Muscle of back (tissue), 13 donors: ENCODE data around the gene CXCR1. TPM values are rescaled to one million over a fixed set of nuclear protein-coding genes. Genes with fewer than 3 reads are reported as not detected.
A peak's percentile ranks its signal among the peaks of the same experiment; 100 is the strongest.
"Not testable (repeated sequence)": the region's sequence is repeated elsewhere in the genome, so short reads cannot be mapped to it uniquely, and the experiment has no call there.

Source experiments
- DNase-seq, 3 donors: peaks; one replicate each; pipeline versions ENCODE4 v3.0.0 to v3.0.0-alpha.2; 2013
- long read RNA-seq, 9 donors: transcript quantifications; one replicate each; lab custom pipeline, GENCODE V29; 2026
- polyA plus RNA-seq, 10 donors: library from polyadenylated mRNA; unstranded; fragments of 120-200 nt; gene quantifications; one replicate each; pipeline ENCODE4 v1.2.1, GENCODE V29; 2013; ENCODE audit not compliant: insufficient read length in 10 of 10

Gene CXCR1
- under 1 TPM in 5 of 10 donors, not detected in 5; 0.07 to 0.18 (median 0.09) TPM for polyA plus RNA-seq
- long read RNA-seq, donor 1 = 0 reads
- long read RNA-seq, donor 2 = 0 reads
- long read RNA-seq, donor 3 = 0 reads
- long read RNA-seq, donor 4 = 0 reads
- long read RNA-seq, donor 5 = 0 reads
- long read RNA-seq, donor 6 = 0 reads
- long read RNA-seq, donor 7 = 0 reads
- long read RNA-seq, donor 8 = 0 reads
- long read RNA-seq, donor 9 = 0 reads

- DNase-seq = no peak
Observed at GRCh38 chr2:218166791-218167190, at the start of gene CXCR1. CXCR1 (minus strand) TSS chr2:218166962; CDS start chr2:218165211, 1,751 bp downstream.

GRCh38 chr2:218216336-218216673 lies 49.5 kb upstream of the CXCR1 start:
- DNase-seq = no peak

DNA sequence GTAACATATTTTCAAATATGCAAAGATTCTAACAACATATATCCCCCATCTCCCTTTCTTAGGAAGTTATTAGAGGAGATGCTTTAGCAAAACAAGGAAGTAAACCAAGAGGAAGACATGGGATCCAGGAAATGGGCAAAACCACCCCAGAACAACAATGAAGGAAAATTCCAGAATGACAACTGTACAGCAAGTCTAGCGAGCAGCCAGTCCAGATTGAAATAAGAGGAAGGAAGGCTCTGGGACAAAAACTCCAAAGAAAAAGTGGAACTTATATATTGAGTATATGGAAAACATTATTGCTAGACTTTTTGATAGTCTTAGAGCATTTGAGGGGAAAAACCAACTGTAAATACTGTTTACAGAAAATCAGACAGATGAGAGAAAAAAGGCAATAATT lies 47.4 kb upstream of the CXCR1 start:
- DNase-seq = no peak

GRCh38 chr2:218209078-218209477 lies 42.3 kb upstream of the CXCR1 start:
- no peak for DNase-seq

DNA sequence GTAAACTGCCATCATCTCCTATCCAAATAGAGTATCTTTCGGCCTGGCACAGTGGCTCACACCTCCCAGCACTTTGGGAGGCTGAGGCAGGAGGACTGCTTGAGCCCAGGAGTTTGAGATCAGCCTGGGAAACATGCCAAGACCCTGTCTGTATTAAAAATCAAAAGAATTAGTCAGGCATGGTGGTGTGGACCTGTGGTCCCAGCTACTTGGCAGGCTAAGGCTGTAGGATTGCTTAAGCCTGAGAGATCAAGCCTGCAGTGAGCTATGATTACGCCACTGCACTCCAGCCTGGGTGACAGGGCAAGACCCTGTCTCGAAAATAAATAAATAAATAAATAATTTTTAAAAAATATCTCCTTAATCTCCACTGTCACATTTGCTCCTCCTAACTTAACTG lies 35.5 kb upstream of the CXCR1 start:
- DNase-seq = no peak

GRCh38 chr2:218196974-218197373 lies 30.2 kb upstream of the CXCR1 start:
- no peak for DNase-seq

- DNase-seq = no peak
Observed at GRCh38 chr2:218194880-218195279, 28.1 kb upstream of the CXCR1 start.

GRCh38 chr2:218193701-218194100 lies 26.9 kb upstream of the CXCR1 start:
- no peak for DNase-seq

- DNase-seq = no peak
Observed at GRCh38 chr2:218192902-218193430, 26.2 kb upstream of the CXCR1 start.

DNA sequence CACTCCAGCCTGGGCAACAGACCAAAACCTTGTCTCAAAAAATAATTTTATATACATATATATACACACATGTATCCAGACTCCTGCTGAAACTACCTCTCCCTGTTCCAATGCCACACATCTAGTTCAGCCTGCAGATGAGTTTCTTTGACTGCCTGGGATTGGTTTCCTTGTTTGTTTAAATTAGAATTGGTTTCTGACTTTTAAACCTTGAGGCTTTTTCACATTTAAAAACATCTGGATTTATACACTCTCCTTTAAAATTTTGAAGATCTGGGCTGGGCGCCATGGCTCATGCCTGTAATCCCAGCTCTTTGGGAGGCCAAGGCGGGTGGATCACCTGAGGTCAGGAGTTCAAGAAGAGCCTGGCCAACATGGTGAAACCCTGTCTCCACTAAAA lies 21.8 kb upstream of the CXCR1 start:
- peak in 1 of 3 donors; percentile 61 for DNase-seq

DNA sequence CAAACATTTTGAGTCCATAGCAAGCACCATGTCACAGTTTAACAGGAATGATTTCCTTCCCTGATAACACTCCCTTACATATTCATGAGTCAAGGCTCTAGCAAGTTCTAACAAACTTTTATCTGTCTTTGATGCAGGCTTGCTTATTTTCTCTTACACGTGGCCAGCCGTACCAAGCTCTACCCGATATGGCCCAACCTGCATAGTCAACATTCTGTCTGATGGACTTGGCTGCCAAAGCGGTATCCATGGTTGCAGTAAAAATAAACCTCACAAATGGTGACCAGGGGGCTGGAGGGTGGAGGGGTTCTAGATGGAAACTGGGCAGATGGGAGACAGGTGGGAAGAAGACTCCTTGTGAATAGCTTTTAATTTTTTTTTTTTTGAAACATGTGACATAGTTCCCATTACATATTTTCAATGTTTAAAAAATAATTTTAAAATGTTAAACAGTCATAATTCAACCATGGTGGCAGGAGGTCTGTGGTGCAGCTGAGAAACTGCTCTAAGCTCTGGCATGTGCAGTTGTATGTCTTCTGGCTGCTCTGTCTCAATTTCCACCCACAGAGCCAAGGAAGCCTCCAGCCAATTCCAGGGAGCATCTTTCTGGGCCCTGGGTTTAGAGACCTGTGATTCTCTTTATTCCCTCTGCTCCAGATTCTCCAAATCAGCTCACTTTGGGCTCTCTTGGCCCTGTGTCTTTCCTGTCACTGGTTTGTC lies 20.7 kb upstream of the CXCR1 start:
- peak; percentile 52 to 83 (median 76) for DNase-seq

DNA sequence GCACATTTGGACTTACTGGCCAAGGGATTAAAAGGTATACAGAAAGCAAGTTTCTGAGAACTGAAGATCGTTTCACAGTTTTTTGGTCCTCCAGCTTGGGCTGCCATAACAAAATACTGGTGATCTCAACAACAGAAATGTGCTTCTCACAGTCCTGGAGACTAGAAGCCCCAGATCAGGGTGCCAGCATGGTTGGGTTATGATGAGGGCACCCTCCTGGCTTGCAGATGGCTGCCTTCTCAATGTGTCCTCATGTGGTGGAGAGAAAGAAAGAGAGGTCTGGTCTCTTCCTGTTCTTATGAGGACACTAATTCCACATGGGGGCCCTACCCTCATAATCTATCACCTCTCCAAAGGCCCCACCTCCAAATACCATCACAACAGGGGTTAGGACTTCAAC lies 20.1 kb upstream of the CXCR1 start:
- no peak for DNase-seq

DNA sequence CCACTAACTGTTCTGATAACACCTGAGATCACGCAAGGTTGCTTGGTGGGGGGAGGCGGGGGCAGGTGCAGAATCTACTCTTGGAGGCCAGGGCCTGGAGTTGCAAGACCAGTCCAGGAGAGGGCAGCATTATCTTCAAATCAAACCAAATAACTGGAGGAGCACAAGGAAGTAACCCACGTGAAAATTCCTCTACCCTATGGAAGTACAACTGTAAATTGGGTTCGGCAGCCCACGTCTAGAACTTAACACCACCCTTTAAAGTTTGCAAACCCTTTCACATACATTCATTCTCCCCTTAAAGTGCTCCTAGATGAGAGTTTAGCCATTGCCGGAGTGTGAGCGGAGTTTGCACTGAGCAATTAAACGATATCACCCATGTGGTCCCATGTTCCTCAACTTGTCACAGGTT lies 19.6 kb upstream of the CXCR1 start:
- peak; percentile 38 to 73 (median 56) for DNase-seq

- DNase-seq = peak in 1 of 3 donors; percentile 53
Observed at GRCh38 chr2:218184331-218184730, 17.6 kb upstream of the CXCR1 start.

GRCh38 chr2:218180467-218181114 lies 13.8 kb upstream of the CXCR1 start:
- DNase-seq = no peak

DNA sequence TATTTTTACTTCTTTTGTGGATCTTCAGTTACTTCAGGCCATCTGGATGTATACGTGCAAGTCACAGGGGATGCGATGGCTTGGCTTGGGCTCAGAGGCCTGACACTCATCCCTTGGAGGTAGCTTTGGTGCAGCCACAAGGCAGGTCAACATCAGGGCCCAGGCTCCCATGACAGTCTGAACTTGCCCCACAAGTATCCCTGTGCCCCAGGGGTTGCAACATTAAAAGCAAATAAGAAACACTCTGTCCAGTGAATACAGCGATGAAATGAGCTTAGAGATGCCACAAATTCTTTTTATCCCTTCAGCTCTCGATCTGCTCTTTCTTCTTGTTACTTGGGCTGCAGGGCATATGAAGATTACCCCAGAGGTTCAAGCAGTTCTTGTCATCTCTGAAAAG lies 13.0 kb upstream of the CXCR1 start:
- no peak for DNase-seq

DNA sequence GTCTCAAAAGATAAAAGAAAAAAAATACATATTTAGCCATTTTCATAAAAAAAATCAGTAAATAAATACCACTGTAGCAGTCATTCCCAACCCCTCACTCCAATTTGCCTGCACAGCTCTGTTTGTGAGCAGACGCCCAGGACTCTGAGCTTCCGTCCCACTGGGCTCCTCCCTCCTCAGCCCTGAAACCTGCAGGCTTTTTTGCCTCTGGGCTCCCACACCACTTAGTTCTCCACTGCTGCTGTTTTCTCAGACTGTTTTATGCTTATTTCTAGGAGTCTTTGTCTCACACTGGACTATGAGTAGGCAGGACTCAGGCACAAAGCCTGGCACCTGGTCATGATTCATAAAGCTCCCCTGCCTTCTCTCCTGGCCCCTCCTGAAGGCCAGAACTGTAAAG lies 6.1 kb upstream of the CXCR1 start:
- no peak for DNase-seq

- DNase-seq = not testable (repeated sequence)
Observed at GRCh38 chr2:218171744-218172143, 5.0 kb upstream of the CXCR1 start.

GRCh38 chr2:218169757-218170546 lies 3.2 kb upstream of the CXCR1 start:
- DNase-seq = no peak

DNA sequence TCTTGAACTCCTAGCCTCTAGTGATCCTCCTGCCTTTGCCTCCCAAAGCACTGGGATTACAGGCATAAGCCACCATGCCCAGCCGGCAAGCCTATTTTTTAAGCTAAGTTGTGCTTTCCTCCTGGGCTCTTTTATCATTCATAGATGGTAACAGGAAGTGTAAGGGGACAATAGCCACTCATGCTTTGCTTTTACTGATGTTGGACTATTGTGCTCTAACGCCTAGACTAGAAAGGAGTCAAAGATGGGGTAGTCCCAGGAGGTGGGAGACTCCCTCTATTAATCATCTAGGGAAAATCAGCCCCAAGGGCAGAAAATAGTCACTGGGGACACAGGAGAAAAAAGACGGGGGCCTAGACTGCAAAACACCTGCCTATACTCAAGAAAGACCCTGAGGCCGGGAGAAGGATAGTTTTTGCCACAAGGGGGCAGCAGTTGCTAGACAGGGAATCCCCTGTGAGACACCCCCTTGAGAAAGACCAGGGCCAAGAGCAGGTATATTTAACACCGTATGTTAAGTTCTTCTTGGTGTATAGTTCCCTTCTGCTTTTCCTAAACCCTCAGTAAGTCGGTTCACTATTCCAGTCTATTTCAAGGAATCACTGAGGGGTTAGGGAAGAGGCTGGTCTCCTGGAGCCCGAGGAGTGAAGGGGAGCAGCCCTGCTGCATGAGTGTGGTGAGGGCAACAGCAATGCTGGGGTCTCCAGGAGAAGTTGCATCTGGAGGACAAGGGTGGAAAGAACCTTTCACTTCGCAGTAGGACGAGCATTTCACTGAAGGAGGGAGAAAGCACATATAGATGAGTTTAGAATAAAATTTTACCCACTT lies 2.1 kb upstream of the CXCR1 start:
- DNase-seq = peak in 2 of 3 donors; percentile 36 to 48

DNA sequence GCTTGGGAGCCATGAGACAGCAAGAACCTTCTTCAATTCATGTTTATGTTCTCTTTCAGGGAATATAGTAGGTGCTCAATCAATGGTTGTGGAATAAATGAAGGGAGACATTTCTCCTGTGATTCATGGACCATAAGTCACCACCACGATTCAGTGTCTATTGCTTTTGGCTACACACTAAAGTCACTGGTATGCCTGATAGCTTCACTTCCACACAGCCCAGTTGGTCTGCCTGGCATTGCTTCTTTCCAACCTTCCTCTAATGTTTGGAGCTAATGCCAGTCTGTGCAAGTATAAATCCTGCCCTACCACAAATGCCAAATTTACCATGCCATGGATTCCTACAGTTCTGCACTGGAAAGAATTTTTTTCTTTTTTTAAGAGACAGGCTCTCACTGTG lies 1.3 kb upstream of the CXCR1 start:
- no peak for DNase-seq
